Activated T-helper 2 cell treated with anti-CD3 and anti-CD28 coated beads, Interferon-gamma antibody, Interleukin-2, Interleukin-4, amounts not matched to agents 10 μg/mL and 5 μg/mL and 100 μg/mL, durations not matched to agents 14 hours and 24 hours and 36 hours (primary cell): ENCODE measurements around the gene STPG4. TPM values are rescaled to one million over a fixed set of nuclear protein-coding genes. Genes with fewer than 3 reads are reported as not detected.

Experiments used
- DNase-seq: peaks from one replicate; pipeline ENCODE4 v3.0.0; 2021; ENCODE audit warnings: low spot score
- H3K27ac Mint-ChIP-seq: one replicate; pipeline ENCODE4 v1.8.0; 2021; ENCODE audit warnings: mixed read lengths
- H3K27me3 Mint-ChIP-seq: one replicate; pipeline ENCODE4 v1.8.0; 2021; ENCODE audit warnings: low read depth, mixed read lengths
- H3K36me3 Mint-ChIP-seq: one replicate; pipeline ENCODE4 v1.8.0; 2021; ENCODE audit warnings: low read depth, mixed read lengths
- H3K4me1 Mint-ChIP-seq: one replicate; pipeline ENCODE4 v1.8.0; 2021; ENCODE audit warnings: low read depth, mixed read lengths
- H3K4me3 Mint-ChIP-seq: one replicate; pipeline ENCODE4 v1.8.0; 2021; ENCODE audit warnings: low read depth, mild to moderate bottlenecking, moderate library complexity, mixed read lengths
- H3K9me3 Mint-ChIP-seq: one replicate; pipeline ENCODE4 v1.8.0; 2021; ENCODE audit warnings: mixed read lengths
- intact Hi-C: fragments of 100-400 bp; cut with micrococcal nuclease; formaldehyde crosslinking; loops from one replicate; pipeline ENCODE4 v1.15.1; 2023
- total RNA-seq: library from RNA; stranded (reverse); gene quantifications from 2 replicates; pipeline ENCODE4 v1.2.3, GENCODE V29; 2022

Gene STPG4
- total RNA-seq: not detected in 2 replicates

- Mint-ChIP-seq H3K36me3 (peaks cover 46% of the 10 kb centered on the region), H3K27ac (no peak within 1 kb of the TSS), H3K4me3 (no peak within 1 kb of the TSS)
Measured at GRCh38 chr2:47155091-47155876, at the start of gene STPG4. Gene STPG4, minus strand, starts transcription at chr2:47155308. Its CDS starts 57 bp downstream, at chr2:47155251.

GRCh38 chr2:47204691-47205090 is 49.6 kb upstream of the STPG4 start:
- no peak for DNase-seq
- H3K27ac Mint-ChIP-seq: no peak overlapping the region
- no peak overlapping the region for H3K4me3 Mint-ChIP-seq
- peaks cover 6% of the 10 kb centered on the region for H3K9me3 Mint-ChIP-seq
- intact Hi-C loops: no loop called here
- no peaks in the 10 kb centered on the region for H3K36me3 Mint-ChIP-seq
- no peaks in the 10 kb centered on the region for H3K4me1 Mint-ChIP-seq
- peaks cover 22% of the 10 kb centered on the region for H3K27me3 Mint-ChIP-seq

More at GRCh38 chr2:47155091-47155876, at the start of gene STPG4:
- H3K9me3 Mint-ChIP-seq: no peaks in the 10 kb centered on the region
- intact Hi-C loops: no loop called here
- no peaks in the 10 kb centered on the region for H3K27me3 Mint-ChIP-seq
- DNase-seq: no peak
- peaks cover 9% of the 10 kb centered on the region for H3K4me1 Mint-ChIP-seq

- no peaks in the 10 kb centered on the region for H3K4me1 Mint-ChIP-seq
Measured at GRCh38 chr2:47203995-47204394, 48.9 kb upstream of the STPG4 start.

GRCh38 chr2:47201224-47201623 is 46.1 kb upstream of the STPG4 start:
- Mint-ChIP-seq H3K27me3 (peaks cover 31% of the 10 kb centered on the region), H3K36me3 (no peaks in the 10 kb centered on the region), H3K27ac (no peak overlapping the region), H3K9me3 (peaks cover 6% of the 10 kb centered on the region), H3K4me1 (no peaks in the 10 kb centered on the region), H3K4me3 (no peak overlapping the region)
- intact Hi-C loops: no loop called here
- DNase-seq: no peak

More at GRCh38 chr2:47203995-47204394, 48.9 kb upstream of the STPG4 start:
- intact Hi-C loops: no loop called here
- peaks cover 6% of the 10 kb centered on the region for H3K9me3 Mint-ChIP-seq
- H3K36me3 Mint-ChIP-seq: no peaks in the 10 kb centered on the region
- H3K4me3 Mint-ChIP-seq: no peak overlapping the region
- no peak overlapping the region for H3K27ac Mint-ChIP-seq
- H3K27me3 Mint-ChIP-seq: peaks cover 24% of the 10 kb centered on the region
- DNase-seq: no peak

- no peak for DNase-seq
- no peaks in the 10 kb centered on the region for H3K4me1 Mint-ChIP-seq
- H3K27ac Mint-ChIP-seq: no peak overlapping the region
- no peaks in the 10 kb centered on the region for H3K36me3 Mint-ChIP-seq
- peaks cover 31% of the 10 kb centered on the region for H3K27me3 Mint-ChIP-seq
- H3K4me3 Mint-ChIP-seq: no peak overlapping the region
- H3K9me3 Mint-ChIP-seq: no peaks in the 10 kb centered on the region
- intact Hi-C loops: no loop called here
Measured at GRCh38 chr2:47198985-47199451, 43.9 kb upstream of the STPG4 start.

GRCh38 chr2:47196499-47196898 is 41.4 kb upstream of the STPG4 start:
- no peak overlapping the region for H3K27ac Mint-ChIP-seq
- no peak overlapping the region for H3K4me3 Mint-ChIP-seq
- no peak for DNase-seq
- H3K9me3 Mint-ChIP-seq: no peaks in the 10 kb centered on the region
- no peaks in the 10 kb centered on the region for H3K36me3 Mint-ChIP-seq
- H3K4me1 Mint-ChIP-seq: no peaks in the 10 kb centered on the region
- intact Hi-C loops: no loop called here
- peaks cover 24% of the 10 kb centered on the region for H3K27me3 Mint-ChIP-seq

GRCh38 chr2:47196046-47196445 is 40.9 kb upstream of the STPG4 start:
- Mint-ChIP-seq H3K27ac (no peak overlapping the region), H3K36me3 (no peaks in the 10 kb centered on the region), H3K9me3 (no peaks in the 10 kb centered on the region), H3K27me3 (peaks cover 23% of the 10 kb centered on the region), H3K4me1 (no peaks in the 10 kb centered on the region), H3K4me3 (no peak overlapping the region)
- no peak for DNase-seq
- intact Hi-C loops: no loop called here

GRCh38 chr2:47195148-47195547 is 40.0 kb upstream of the STPG4 start:
- DNase-seq: no peak
- H3K4me1 Mint-ChIP-seq: no peaks in the 10 kb centered on the region
- H3K4me3 Mint-ChIP-seq: no peak overlapping the region
- no peak overlapping the region for H3K27ac Mint-ChIP-seq
- intact Hi-C loops: no loop called here
- H3K9me3 Mint-ChIP-seq: no peaks in the 10 kb centered on the region
- H3K36me3 Mint-ChIP-seq: no peaks in the 10 kb centered on the region
- peaks cover 24% of the 10 kb centered on the region for H3K27me3 Mint-ChIP-seq

- no peaks in the 10 kb centered on the region for H3K9me3 Mint-ChIP-seq
- H3K4me1 Mint-ChIP-seq: no peaks in the 10 kb centered on the region
- intact Hi-C loops: no loop called here
- peaks cover 23% of the 10 kb centered on the region for H3K27me3 Mint-ChIP-seq
- no peak for DNase-seq
- H3K27ac Mint-ChIP-seq: no peak overlapping the region
- H3K36me3 Mint-ChIP-seq: no peaks in the 10 kb centered on the region
- no peak overlapping the region for H3K4me3 Mint-ChIP-seq
Measured at GRCh38 chr2:47194410-47194809, 39.3 kb upstream of the STPG4 start.

- peaks cover 21% of the 10 kb centered on the region for H3K27me3 Mint-ChIP-seq
- intact Hi-C loops: no loop called here
Measured at GRCh38 chr2:47193607-47194006, 38.5 kb upstream of the STPG4 start.

GRCh38 chr2:47190188-47190881 is 35.2 kb upstream of the STPG4 start:
- intact Hi-C loops: no loop called here
- peaks cover 16% of the 10 kb centered on the region for H3K27me3 Mint-ChIP-seq
- H3K4me3 Mint-ChIP-seq: no peak overlapping the region
- no peaks in the 10 kb centered on the region for H3K4me1 Mint-ChIP-seq
- DNase-seq: no peak
- no peaks in the 10 kb centered on the region for H3K9me3 Mint-ChIP-seq
- no peak overlapping the region for H3K27ac Mint-ChIP-seq
- no peaks in the 10 kb centered on the region for H3K36me3 Mint-ChIP-seq

More at GRCh38 chr2:47193607-47194006, 38.5 kb upstream of the STPG4 start:
- H3K36me3 Mint-ChIP-seq: no peaks in the 10 kb centered on the region
- no peaks in the 10 kb centered on the region for H3K4me1 Mint-ChIP-seq
- DNase-seq: no peak
- no peak overlapping the region for H3K4me3 Mint-ChIP-seq
- no peak overlapping the region for H3K27ac Mint-ChIP-seq
- no peaks in the 10 kb centered on the region for H3K9me3 Mint-ChIP-seq

- H3K27me3 Mint-ChIP-seq: peaks cover 18% of the 10 kb centered on the region
- H3K4me1 Mint-ChIP-seq: no peaks in the 10 kb centered on the region
- intact Hi-C loops: no loop called here
- H3K4me3 Mint-ChIP-seq: no peak overlapping the region
- no peaks in the 10 kb centered on the region for H3K36me3 Mint-ChIP-seq
- no peak overlapping the region for H3K27ac Mint-ChIP-seq
- no peaks in the 10 kb centered on the region for H3K9me3 Mint-ChIP-seq
- DNase-seq: no peak
Measured at GRCh38 chr2:47189635-47190034, 34.5 kb upstream of the STPG4 start.

GRCh38 chr2:47187069-47187468 is 32.0 kb upstream of the STPG4 start:
- intact Hi-C loops: no loop called here
- Mint-ChIP-seq H3K36me3 (no peaks in the 10 kb centered on the region), H3K9me3 (no peaks in the 10 kb centered on the region), H3K27ac (no peak overlapping the region), H3K4me1 (no peaks in the 10 kb centered on the region), H3K27me3 (peaks cover 27% of the 10 kb centered on the region), H3K4me3 (no peak overlapping the region)
- DNase-seq: no peak
